ENCODE measurements around the gene XXYLT1. TPM values are rescaled to one million over a fixed set of nuclear protein-coding genes. Genes with fewer than 3 reads are reported as not detected.

Gene XXYLT1
- total and polyA plus RNA-seq, 10 of the 15 experiments (the other 5 are each of a cell fraction or from before 2014, with no cell fraction given) = 1.2 to 14.2 (median 9.3) TPM

DNA sequence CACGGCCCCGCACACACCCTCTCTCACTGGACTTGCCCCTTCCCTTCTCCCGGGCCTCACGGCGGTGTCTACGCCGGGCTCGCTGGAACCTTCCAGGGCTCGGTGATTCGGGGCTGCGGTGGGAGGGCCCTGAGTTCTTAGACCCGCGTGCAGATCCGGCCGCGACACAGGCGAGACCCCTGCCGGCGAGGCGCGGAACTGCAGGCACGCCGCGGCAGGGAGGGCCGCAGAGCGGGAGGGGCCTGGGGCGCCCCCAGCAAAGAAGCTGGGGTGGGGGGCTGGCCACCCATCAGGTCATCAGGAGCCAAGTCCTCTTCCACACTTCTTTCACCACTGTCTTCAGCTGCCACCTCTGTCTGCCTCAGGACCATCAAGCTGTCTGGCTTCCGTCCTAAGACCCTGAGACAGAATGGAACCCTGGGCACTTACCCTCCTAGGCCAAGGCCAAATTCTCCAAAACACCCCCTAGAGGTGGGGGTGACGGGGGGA, 164.5 kb downstream of the XXYLT1 start (continued):
- TF ChIP-seq, protein P1, sequence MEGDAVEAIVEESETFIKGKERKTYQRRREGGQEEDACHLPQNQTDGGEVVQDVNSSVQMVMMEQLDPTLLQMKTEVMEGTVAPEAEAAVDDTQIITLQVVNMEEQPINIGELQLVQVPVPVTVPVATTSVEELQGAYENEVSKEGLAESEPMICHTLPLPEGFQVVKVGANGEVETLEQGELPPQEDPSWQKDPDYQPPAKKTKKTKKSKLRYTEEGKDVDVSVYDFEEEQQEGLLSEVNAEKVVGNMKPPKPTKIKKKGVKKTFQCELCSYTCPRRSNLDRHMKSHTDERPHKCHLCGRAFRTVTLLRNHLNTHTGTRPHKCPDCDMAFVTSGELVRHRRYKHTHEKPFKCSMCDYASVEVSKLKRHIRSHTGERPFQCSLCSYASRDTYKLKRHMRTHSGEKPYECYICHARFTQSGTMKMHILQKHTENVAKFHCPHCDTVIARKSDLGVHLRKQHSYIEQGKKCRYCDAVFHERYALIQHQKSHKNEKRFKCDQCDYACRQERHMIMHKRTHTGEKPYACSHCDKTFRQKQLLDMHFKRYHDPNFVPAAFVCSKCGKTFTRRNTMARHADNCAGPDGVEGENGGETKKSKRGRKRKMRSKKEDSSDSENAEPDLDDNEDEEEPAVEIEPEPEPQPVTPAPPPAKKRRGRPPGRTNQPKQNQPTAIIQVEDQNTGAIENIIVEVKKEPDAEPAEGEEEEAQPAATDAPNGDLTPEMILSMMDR (IDR thresholded peaks at IDR 0.05 in 2 of 3, conservative IDR thresholded peaks at IDR 0.05 in 1 of 3; ENCODE audit: control insufficient read depth in 2 of 3, extremely low read depth in 1 of 3, insufficient read depth in 1 of 3, low read depth in 3 of 3, low read length in 3 of 3) = peak; percentile 92 to 99 (median 95)
- TF ChIP-seq SMAD5 (IDR thresholded peaks at IDR 0.05; ENCODE audit: low read depth) = no peak
- TF ChIP-seq HDAC6 (IDR thresholded peaks at IDR 0.05; ENCODE audit: unreplicated experiment) = no peak
- TF ChIP-seq BHLHE40 (IDR thresholded peaks at IDR 0.05; ENCODE audit: borderline replicate concordance in 1 of 2, low read depth in 2 of 2, low read length in 1 of 2) = peak; percentile 41 to 62; a peak in 3 of 4 replicates
- peak; percentile 69; the same call in 1 of the 2 replicates for TF ChIP-seq YY1 (IDR thresholded peaks at IDR 0.05; ENCODE audit: low read depth, low read length)
- 0 out of 2 replicates have a peak, but pooled peaks have one; percentile 35 for TF ChIP-seq SIN3A (IDR thresholded peaks at IDR 0.05; ENCODE audit: low read depth, low read length)
- TF ChIP-seq NFIC (IDR thresholded peaks at IDR 0.05; ENCODE audit: low read depth, low read length) = no peak
- 0 out of 2 replicates have a peak, but pooled peaks have one; percentile 15 for TF ChIP-seq FOXM1 (IDR thresholded peaks at IDR 0.05; ENCODE audit: low read depth, low read length)
- peak; percentile 20; the same call in 1 of the 2 replicates for TF ChIP-seq RUNX3 (IDR thresholded peaks at IDR 0.05; ENCODE audit: low read length)
- TF ChIP-seq DPF2 (IDR thresholded peaks at IDR 0.05) = 0 out of 2 replicates have a peak, but pooled peaks have one; percentile 21
